ENCODE results near the gene PGM5. TPM values are rescaled to one million over a fixed set of nuclear protein-coding genes. Genes with fewer than 3 reads are reported as not detected.

PGM5 gene
- total RNA-seq, 3 donors from 2014 or later (not counting 1 experiment from before 2014, with no cell fraction given) = 0.43 to 1.8 TPM; not detected in 1

GRCh38 chr9:68443624-68444023 lies 87.2 kb downstream of the PGM5 start:
- H3K27me3 Mint-ChIP-seq (ENCODE audit: low read depth in 2 of 2) = peaks cover 9 to 12% of the 10 kb centered on the region in 2 donors

GRCh38 chr9:68446836-68447235 lies 90.4 kb downstream of the PGM5 start:
- no peak overlapping the region for H3K27ac Mint-ChIP-seq
- Histone ChIP-seq H3K27me3 (ENCODE audit: control insufficient read depth, insufficient read depth, low read length) (no peaks in the 10 kb centered on the region), H3K4me1 (ENCODE audit: control insufficient read depth, insufficient read depth, low read length) (no peaks in the 10 kb centered on the region), H3K9me3 (ENCODE audit: control insufficient read depth, insufficient read depth, low read length) (no peaks in the 10 kb centered on the region), H3K27ac (ENCODE audit: low read length) (no peak overlapping the region), H3K4me3 (ENCODE audit: low read length) (no peak overlapping the region), H3K36me3 (ENCODE audit: control insufficient read depth, insufficient read depth, low read length) (no peaks in the 10 kb centered on the region)
- 89% methylated on average over 5 of the region's 7 CpGs for WGBS (ENCODE audit: insufficient coverage)
- no peak for TF ChIP-seq CTCF (IDR thresholded peaks at IDR 0.05)
- no peaks in the 10 kb centered on the region for H3K36me3 Mint-ChIP-seq
- H3K4me1 Mint-ChIP-seq = no peaks in the 10 kb centered on the region
- intact Hi-C loops (cut with micrococcal nuclease) = no loop called here
- H3K9me3 Mint-ChIP-seq = no peaks in the 10 kb centered on the region
- DNase-seq (no peak), ATAC-seq (no peak)
- peaks cover 6 to 9% of the 10 kb centered on the region in 2 donors for H3K27me3 Mint-ChIP-seq (ENCODE audit: low read depth in 2 of 2)
- H3K4me3 Mint-ChIP-seq = no peak overlapping the region

More at GRCh38 chr9:68443624-68444023, 87.2 kb downstream of the PGM5 start:
- DNase-seq (no peak), ATAC-seq (no peak)
- intact Hi-C loops (cut with micrococcal nuclease) = no loop called here
- H3K4me3 Mint-ChIP-seq = no peak overlapping the region
- 90% methylated on average over 2 of the region's 2 CpGs for WGBS (ENCODE audit: insufficient coverage)
- H3K36me3 Mint-ChIP-seq = peaks cover 5% of the 10 kb centered on the region
- no peak overlapping the region for H3K27ac ChIP-seq (ENCODE audit: low read length)
- no peaks in the 10 kb centered on the region for H3K4me1 ChIP-seq (ENCODE audit: control insufficient read depth, insufficient read depth, low read length)
- no peak overlapping the region for H3K27ac Mint-ChIP-seq
- no peak for TF ChIP-seq CTCF (IDR thresholded peaks at IDR 0.05)
- H3K36me3 ChIP-seq (ENCODE audit: control insufficient read depth, insufficient read depth, low read length) = no peaks in the 10 kb centered on the region
- H3K4me3 ChIP-seq (ENCODE audit: low read length) = no peak overlapping the region
- H3K27me3 ChIP-seq (ENCODE audit: control insufficient read depth, insufficient read depth, low read length) = no peaks in the 10 kb centered on the region
- no peaks in the 10 kb centered on the region for H3K9me3 ChIP-seq (ENCODE audit: control insufficient read depth, insufficient read depth, low read length)
- H3K9me3 Mint-ChIP-seq = peaks cover 3 to 7% of the 10 kb centered on the region in 2 donors
- peaks cover 0 to 4% of the 10 kb centered on the region in 2 donors for H3K4me1 Mint-ChIP-seq

GRCh38 chr9:68447611-68448010 lies 91.2 kb downstream of the PGM5 start:
- no peak for ATAC-seq
- H3K27me3 ChIP-seq (ENCODE audit: control insufficient read depth, insufficient read depth, low read length) = no peaks in the 10 kb centered on the region
- Mint-ChIP-seq H3K27me3 (ENCODE audit: low read depth in 2 of 2) (peaks cover 6 to 16% of the 10 kb centered on the region in 2 donors), H3K4me1 (no peaks in the 10 kb centered on the region), H3K27ac (no peak overlapping the region), H3K36me3 (no peaks in the 10 kb centered on the region), H3K9me3 (no peaks in the 10 kb centered on the region), H3K4me3 (no peak overlapping the region)
- no peak for DNase-seq
- H3K36me3 ChIP-seq (ENCODE audit: control insufficient read depth, insufficient read depth, low read length) = no peaks in the 10 kb centered on the region
- intact Hi-C loops (cut with micrococcal nuclease) = no loop called here
- no peak overlapping the region for H3K27ac ChIP-seq (ENCODE audit: low read length)
- H3K9me3 ChIP-seq (ENCODE audit: control insufficient read depth, insufficient read depth, low read length) = no peaks in the 10 kb centered on the region
- WGBS (ENCODE audit: insufficient coverage) = 92% methylated on average over 2 of the region's 2 CpGs
- no peak for TF ChIP-seq CTCF (IDR thresholded peaks at IDR 0.05)
- no peak overlapping the region for H3K4me3 ChIP-seq (ENCODE audit: low read length)
- no peaks in the 10 kb centered on the region for H3K4me1 ChIP-seq (ENCODE audit: control insufficient read depth, insufficient read depth, low read length)
